ENCODE measurements around the gene ORC1. TPM values are rescaled to one million over a fixed set of nuclear protein-coding genes. Genes with fewer than 3 reads are reported as not detected.

ORC1 gene
- total RNA-seq, 4 donors from 2014 or later, result 0.22 to 1.2 (median 0.81) TPM

DNA sequence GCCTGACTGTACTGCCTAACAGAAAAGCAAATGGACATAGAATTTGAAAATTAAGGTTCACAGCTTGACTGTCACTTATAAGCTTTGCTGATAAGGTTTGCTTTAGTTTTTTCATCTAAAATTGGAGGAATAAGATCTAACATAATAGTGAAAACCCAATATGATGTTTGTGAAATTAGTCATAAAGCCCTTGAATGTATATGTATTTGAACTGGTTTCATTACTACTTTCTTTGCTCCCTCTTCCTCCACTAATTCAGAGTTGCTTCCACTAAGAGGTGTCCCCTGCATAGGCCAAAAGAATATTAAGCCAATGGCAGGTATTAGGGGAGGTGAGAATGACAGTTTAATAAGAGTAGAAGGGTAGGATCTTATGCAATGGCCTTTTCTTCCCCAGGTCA, 10.7 kb upstream of the ORC1 start:
- H3K9me3 ChIP-seq, result no peaks in the 10 kb centered on the region
- H3K36me3 ChIP-seq, result peaks cover 83% of the 10 kb centered on the region in 2 donors
- no peak overlapping the region for H3K4me3 ChIP-seq (replicated peaks in 1 of 3)
- no peak overlapping the region for H3K27ac ChIP-seq
- no peak for DNase-seq
- TF ChIP-seq, protein P1, sequence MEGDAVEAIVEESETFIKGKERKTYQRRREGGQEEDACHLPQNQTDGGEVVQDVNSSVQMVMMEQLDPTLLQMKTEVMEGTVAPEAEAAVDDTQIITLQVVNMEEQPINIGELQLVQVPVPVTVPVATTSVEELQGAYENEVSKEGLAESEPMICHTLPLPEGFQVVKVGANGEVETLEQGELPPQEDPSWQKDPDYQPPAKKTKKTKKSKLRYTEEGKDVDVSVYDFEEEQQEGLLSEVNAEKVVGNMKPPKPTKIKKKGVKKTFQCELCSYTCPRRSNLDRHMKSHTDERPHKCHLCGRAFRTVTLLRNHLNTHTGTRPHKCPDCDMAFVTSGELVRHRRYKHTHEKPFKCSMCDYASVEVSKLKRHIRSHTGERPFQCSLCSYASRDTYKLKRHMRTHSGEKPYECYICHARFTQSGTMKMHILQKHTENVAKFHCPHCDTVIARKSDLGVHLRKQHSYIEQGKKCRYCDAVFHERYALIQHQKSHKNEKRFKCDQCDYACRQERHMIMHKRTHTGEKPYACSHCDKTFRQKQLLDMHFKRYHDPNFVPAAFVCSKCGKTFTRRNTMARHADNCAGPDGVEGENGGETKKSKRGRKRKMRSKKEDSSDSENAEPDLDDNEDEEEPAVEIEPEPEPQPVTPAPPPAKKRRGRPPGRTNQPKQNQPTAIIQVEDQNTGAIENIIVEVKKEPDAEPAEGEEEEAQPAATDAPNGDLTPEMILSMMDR (IDR thresholded peaks at IDR 0.05), result no peak
- TF ChIP-seq POLR2A (IDR thresholded peaks at IDR 0.05), result no peak
- H3K4me1 ChIP-seq, result no peaks in the 10 kb centered on the region
- intact Hi-C loops (cut with DNase I), result no loop called here
- no peaks in the 10 kb centered on the region for H3K27me3 ChIP-seq

DNA sequence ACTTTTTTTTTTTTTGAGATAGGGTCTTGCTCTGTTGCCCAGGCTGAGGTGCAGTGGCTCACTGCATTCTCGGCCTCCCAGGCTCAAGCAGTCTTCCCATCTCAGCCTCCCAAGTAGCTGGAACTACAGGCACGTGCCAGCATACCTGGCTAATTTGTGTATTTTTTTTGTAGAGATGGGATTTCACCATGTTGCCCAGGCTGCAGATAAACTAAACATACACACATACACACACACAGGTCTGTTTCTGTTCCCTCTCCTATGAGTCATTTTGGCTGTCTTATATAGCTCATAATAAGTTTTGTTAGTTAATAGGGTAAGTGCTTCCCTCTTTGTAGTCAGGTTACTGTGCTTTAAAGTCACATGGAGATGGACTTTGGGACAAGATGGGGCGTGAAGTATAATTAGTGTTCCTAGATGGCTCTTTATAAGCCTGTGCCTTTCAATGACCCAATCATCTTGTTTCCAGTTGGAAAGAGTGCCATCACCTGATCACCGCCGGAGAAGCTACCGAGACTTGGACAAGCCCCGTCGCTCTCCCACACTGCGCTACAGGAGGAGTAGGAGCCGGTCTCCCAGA, 9.3 kb upstream of the ORC1 start:
- Histone ChIP-seq H3K27me3 (no peaks in the 10 kb centered on the region), H3K36me3 (peaks cover 89 to 92% of the 10 kb centered on the region in 2 donors), H3K4me1 (no peaks in the 10 kb centered on the region), H3K9me3 (no peaks in the 10 kb centered on the region), H3K4me3 (replicated peaks in 1 of 3) (no peak overlapping the region), H3K27ac (no peak overlapping the region)
- WGBS, 2 donors, result 89 to 97% methylated on average over 10 of the region's 10 CpGs
- no peak for DNase-seq
- intact Hi-C loops (cut with DNase I), result no loop called here
- TF ChIP-seq, protein P1 (IDR thresholded peaks at IDR 0.05), result no peak
- TF ChIP-seq POLR2A (IDR thresholded peaks at IDR 0.05), result no peak

GRCh38 chr1:52404975-52405338, 734 bp upstream of the ORC1 start:
- no peak for DNase-seq
- intact Hi-C loops (cut with DNase I), result loop anchor here (5.0 kb wide), 1 partner anchor 282 kb away; no protein-coding TSS in a partner anchor
- WGBS, 2 donors, result 1 to 4% methylated on average over 8 of the region's 8 CpGs
- no peaks in the 10 kb centered on the region for H3K9me3 ChIP-seq
- peaks cover 18 to 21% of the 10 kb centered on the region in 2 donors for H3K36me3 ChIP-seq
- peaks cover 15 to 17% of the 10 kb centered on the region in 2 donors for H3K4me1 ChIP-seq
- TF ChIP-seq, protein P1 (IDR thresholded peaks at IDR 0.05), result no peak
- TF ChIP-seq POLR2A (IDR thresholded peaks at IDR 0.05), result no peak
- peak overlapping the region; percentile 82 to 88 (median 83) for H3K27ac ChIP-seq
- no peaks in the 10 kb centered on the region for H3K27me3 ChIP-seq
- peak overlapping the region; percentile 70 to 80 (median 78) for H3K4me3 ChIP-seq (replicated peaks in 1 of 3)

DNA sequence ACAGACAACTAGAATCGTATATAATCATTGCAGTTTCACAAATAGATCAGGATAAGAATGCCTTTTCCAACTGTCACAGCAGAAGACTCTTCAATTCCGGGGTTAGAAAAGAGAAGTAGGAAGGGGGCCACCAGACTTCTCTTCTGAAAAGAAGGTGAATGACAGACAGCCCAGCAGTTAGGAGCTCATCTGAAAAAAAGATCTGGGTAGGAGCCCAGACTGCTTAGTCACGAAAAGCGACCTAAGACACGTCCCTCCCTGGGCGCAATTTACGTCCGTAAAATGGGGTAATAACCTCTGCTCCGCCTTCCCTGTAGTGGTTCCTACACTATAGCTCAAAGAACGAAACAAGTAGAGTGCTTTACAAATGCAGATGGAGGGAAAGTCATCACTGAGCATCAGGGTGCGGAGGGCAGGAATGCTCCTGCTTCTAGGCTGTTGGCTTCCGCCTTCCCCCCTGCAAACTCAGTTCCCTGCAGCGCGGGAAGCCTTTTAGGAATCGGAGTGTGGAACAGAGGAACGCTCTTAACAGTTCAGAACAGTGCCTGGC, 582 bp downstream of the ORC1 start:
- Histone ChIP-seq H3K36me3 (peaks cover 7 to 8% of the 10 kb centered on the region in 2 donors), H3K9me3 (no peaks in the 10 kb centered on the region), H3K27ac (no peak overlapping the region), H3K27me3 (no peaks in the 10 kb centered on the region), H3K4me3 (replicated peaks in 1 of 3) (peak overlapping the region; percentile 30 to 80 (median 70)), H3K4me1 (peaks cover 15 to 17% of the 10 kb centered on the region in 2 donors)
- intact Hi-C loops (cut with DNase I), result loop anchor here (5.0 kb wide), 1 partner anchor 284 kb away; no protein-coding TSS in a partner anchor
- DNase-seq, result no peak
- WGBS, 2 donors, result 1% methylated on average over 16 of the region's 16 CpGs
- TF ChIP-seq, protein P1 (IDR thresholded peaks at IDR 0.05), result no peak
- no peak for TF ChIP-seq POLR2A (IDR thresholded peaks at IDR 0.05)

DNA sequence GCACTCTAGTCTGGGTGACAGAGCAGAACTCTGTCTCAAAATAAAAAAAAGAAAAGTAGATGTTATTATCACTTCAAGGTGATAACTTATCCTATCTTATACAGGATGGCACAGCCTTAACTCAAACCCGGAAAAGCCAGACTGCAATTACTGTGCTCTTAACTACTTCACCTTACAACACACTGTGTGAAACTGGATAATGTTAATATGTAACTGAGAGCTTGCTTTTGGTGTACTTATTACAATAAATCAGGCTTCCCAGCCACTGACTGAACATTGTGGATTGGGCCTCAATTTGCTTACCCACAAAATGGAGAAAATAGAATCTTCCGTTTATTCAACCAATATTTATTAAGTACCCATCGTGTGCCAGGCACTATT, 1.4 kb downstream of the ORC1 start:
- Histone ChIP-seq H3K4me3 (replicated peaks in 1 of 3) (no peak overlapping the region), H3K36me3 (peaks cover 0 to 1% of the 10 kb centered on the region in 2 donors), H3K27ac (no peak overlapping the region), H3K27me3 (no peaks in the 10 kb centered on the region), H3K9me3 (no peaks in the 10 kb centered on the region), H3K4me1 (peaks cover 15 to 17% of the 10 kb centered on the region in 2 donors)
- TF ChIP-seq, protein P1 (IDR thresholded peaks at IDR 0.05), result no peak
- no peak for TF ChIP-seq POLR2A (IDR thresholded peaks at IDR 0.05)
- intact Hi-C loops (cut with DNase I), result loop anchor here (5.0 kb wide), 1 partner anchor 284 kb away; no protein-coding TSS in a partner anchor
- DNase-seq, result no peak
- WGBS, 2 donors, result 59 to 73% methylated on average over 3 of the region's 3 CpGs

Measured in thyroid gland (tissue), 4 donors.